PFSK-1 (cell line): ENCODE data around the gene POLR1A.

Experiments used
- FOXP2 ChIP-seq: optimal IDR thresholded peaks from 2 replicates; pipeline ENCODE3; 2011; ENCODE audit warnings: borderline replicate concordance, control low read depth, inconsistent platforms; ENCODE audit not compliant: insufficient read depth; ENCODE audit errors: extremely low read length, extremely low read depth
- POLR2AphosphoS5 ChIP-seq: IDR thresholded peaks from 2 replicates; pipeline ENCODE4 v1.6.1; 2012; ENCODE audit warnings: low read depth, mild to moderate bottlenecking, control low read depth, low read length, moderate library complexity
- REST ChIP-seq, 2 experiments: IDR thresholded peaks; 2 replicates each; pipeline versions ENCODE4 v1.6.1 to v1.8.0; 2011 to 2012; ENCODE audit warnings: low read depth in 2 of 2, low read length in 2 of 2, control low read depth in 1 of 2, inconsistent platforms in 1 of 2, mild to moderate bottlenecking in 1 of 2, moderate library complexity in 1 of 2; ENCODE audit not compliant: insufficient read depth in 1 of 2
- SIN3A ChIP-seq: IDR thresholded peaks from 2 replicates; pipeline ENCODE4 v1.6.1; 2012; ENCODE audit warnings: mild to moderate bottlenecking, low read length, moderate library complexity, borderline replicate concordance; ENCODE audit not compliant: insufficient read depth
- TAF1 ChIP-seq: IDR thresholded peaks from 2 replicates; pipeline ENCODE4 v1.6.1; 2012; ENCODE audit warnings: low read length, control low read depth, borderline replicate concordance; ENCODE audit not compliant: insufficient read depth

Gene POLR1A

GRCh38 chr2:85989288-85989865, 116.3 kb downstream of the POLR1A start:
- TF ChIP-seq SIN3A, result no peak

GRCh38 chr2:85988914-85989270, 116.8 kb downstream of the POLR1A start:
- TF ChIP-seq TAF1 (no peak), POLR2AphosphoS5 (no peak), SIN3A (no peak), FOXP2 (no peak), REST (IDR thresholded peaks at IDR 0.05; ENCODE audit: insufficient read depth in 1 of 2, low read depth in 2 of 2, low read length in 2 of 2) (no peak)

GRCh38 chr2:85988175-85988913, 117.3 kb downstream of the POLR1A start:
- TF ChIP-seq TAF1, result no peak
- TF ChIP-seq POLR2AphosphoS5, result no peak
- no peak for TF ChIP-seq REST (IDR thresholded peaks at IDR 0.05; ENCODE audit: insufficient read depth in 1 of 2, low read depth in 2 of 2, low read length in 2 of 2)
- TF ChIP-seq FOXP2, result no peak
- no peak for TF ChIP-seq SIN3A

GRCh38 chr2:85987266-85988174, 118.2 kb downstream of the POLR1A start:
- TF ChIP-seq SIN3A (no peak), REST (IDR thresholded peaks at IDR 0.05; ENCODE audit: insufficient read depth in 1 of 2, low read depth in 2 of 2, low read length in 2 of 2) (no peak), TAF1 (no peak), POLR2AphosphoS5 (no peak), FOXP2 (no peak)

GRCh38 chr2:85986121-85986520, 119.6 kb downstream of the POLR1A start:
- TF ChIP-seq FOXP2 (no peak), REST (IDR thresholded peaks at IDR 0.05; ENCODE audit: insufficient read depth in 1 of 2, low read depth in 2 of 2, low read length in 2 of 2) (no peak), POLR2AphosphoS5 (no peak), SIN3A (no peak), TAF1 (no peak)
